HG02943 (cell line): ENCODE results near the gene RAB30.
"Not testable (repeated sequence)": the region's sequence is repeated elsewhere in the genome, so short reads cannot be mapped to it uniquely, and the experiment has no call there.

Experiments
- ATAC-seq: cut with Tn5 transposase; IDR thresholded peaks from one replicate; pipeline ENCODE4 v1.9.1; 2021; ENCODE audit warnings: mild to moderate bottlenecking, low read depth, moderate library complexity; ENCODE audit not compliant: unreplicated experiment

RAB30 gene

DNA sequence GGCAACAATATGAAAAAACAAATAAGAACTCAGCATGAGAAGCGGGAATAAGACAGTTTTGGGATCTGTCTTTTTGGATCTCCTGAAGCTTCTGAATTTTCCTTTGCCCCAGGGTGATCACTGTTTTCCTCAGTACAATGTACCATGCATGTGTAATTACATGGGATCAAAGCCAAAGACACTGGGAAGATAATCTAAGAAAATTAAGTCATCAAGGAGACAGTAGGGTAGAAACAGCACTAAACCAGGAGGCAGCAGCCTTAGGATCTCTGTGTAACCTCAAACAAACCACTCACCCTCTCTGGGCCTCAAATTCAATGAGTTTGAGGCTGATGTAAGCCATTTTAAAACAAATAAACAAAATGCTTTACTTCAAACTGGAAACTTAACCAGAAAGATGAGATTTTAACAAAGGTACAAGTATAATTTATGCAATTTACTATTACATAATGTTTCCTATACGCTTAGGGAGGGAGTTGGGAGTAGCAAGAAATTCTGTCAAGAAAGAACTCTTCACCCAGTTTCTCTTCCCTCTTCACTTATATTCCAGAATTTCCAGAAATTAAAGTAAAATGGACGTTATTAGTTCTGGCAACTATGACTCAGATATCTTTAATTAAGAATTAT is 77.0 kb downstream of the RAB30 start:
- no peak for ATAC-seq

DNA sequence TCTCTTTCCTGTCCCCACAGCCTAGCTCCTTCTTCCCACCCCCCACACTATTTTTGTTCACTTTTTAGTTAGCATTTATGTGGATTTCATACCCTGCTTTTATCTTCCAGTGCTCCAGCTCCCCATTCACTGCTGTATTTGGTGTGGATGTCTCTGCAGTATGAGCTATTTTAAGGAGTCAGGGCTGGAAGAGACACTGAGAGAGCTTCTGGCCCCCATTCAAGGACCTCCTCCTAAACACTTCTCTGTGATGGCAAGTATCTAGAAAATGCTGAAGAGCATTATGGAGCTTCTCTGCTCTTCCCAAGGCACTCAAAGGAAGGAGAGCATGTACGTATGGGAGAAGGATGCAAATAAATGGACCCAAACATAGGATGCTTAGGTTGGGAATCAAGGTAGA is 79.5 kb downstream of the RAB30 start:
- no peak for ATAC-seq

DNA sequence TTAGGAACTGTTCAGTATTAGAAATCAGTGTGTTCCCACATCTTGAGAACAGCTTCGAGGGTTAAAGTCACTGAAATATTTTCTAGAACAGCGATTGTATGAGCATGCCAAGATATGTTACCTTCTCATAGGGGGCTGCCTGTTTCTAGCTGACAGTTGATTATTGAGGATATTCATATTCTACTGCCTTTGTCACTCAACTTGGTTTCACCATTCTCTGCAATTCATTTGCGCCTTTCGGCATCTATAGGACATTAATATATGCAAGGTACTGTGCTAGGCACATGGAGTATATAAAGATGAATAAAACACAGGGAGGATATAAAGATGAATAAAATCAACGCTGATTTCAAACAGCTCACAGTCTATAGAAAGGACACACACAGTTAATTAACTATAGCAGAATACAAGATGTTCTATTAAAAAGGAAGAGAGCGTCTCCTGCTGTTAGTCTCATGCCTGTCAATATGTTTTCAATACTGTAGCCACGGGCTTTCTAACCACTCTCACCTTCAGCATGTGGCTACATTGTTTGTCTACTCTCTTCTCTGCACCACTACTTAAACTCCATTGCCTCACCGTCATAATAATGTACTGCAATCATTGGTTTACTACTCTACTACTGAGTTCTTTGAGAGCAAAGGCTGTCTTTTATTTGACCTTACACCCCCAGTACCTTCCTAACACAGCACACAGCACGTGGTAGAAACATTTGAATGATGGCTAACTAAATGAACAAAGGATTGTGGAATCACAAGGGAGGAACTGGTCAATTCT is 81.9 kb downstream of the RAB30 start:
- ATAC-seq, result no peak

DNA sequence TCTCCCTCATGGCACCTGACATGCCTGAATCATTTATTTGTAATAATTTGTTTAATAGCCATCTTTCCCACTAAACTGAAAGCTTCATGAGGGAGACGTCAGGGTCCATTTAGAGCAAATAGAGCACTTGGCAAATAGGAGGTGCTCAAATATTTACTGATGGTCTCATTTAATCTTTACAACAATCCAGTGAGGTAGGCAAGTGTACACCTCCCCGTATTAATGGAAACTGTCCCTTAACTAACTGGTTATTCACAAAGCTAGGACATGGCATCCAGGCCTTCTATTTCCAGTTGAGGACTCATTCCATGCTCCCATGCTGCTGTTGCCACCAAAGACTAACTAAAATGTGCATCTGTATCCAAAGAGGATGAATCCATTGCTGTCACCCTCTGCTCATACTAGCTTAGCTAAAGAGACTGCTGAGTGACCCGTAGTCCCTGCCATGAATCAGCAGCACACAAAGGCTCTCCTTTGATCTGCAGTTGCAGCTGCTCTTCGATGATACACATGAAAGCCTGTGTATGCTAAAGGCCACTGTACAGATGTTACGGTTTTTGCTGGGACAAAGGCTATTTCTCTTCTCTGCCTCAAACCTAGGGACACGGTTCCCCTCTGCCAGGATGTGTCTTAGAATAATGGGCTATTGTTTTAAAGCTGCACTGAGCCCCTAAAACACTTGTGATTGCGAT is 82.6 kb downstream of the RAB30 start:
- no peak for ATAC-seq

DNA sequence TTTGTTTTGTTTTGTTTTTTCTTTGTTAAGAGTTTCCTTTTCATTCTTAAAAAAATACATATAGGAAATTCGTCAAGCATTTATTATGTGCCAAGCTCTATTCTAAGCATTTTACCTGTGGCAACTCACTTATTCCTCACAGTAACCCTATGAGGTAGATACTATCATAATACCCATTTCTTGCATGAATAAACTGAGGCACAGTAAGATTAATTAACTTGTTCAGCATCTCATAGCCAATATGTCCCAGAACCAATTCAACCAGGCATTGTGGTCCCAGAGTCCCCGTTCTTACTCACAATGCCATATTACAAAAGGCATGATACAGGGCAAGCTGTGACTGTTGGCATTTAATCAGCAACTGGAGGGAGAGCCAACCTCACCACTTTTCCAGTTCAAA is 83.7 kb downstream of the RAB30 start:
- ATAC-seq, result no peak

DNA sequence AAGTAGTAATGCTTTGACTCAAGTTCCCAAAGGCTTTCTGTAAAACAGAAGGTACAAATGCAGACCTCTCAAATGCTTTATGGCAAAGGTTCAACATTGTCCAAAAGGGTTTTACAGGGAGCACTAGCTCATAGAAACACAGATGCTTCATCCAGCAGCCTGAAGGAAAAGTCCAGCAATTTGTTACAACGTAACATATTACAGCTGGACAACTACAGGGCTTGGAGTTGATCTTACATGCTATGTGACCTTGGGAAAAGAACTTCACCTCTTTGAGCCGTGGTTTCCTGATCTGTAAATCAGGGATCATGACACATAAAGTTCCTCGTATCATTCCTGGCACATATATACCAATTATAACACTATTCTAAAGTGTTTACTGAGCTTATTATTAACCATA is 85.3 kb downstream of the RAB30 start:
- no peak for ATAC-seq

DNA sequence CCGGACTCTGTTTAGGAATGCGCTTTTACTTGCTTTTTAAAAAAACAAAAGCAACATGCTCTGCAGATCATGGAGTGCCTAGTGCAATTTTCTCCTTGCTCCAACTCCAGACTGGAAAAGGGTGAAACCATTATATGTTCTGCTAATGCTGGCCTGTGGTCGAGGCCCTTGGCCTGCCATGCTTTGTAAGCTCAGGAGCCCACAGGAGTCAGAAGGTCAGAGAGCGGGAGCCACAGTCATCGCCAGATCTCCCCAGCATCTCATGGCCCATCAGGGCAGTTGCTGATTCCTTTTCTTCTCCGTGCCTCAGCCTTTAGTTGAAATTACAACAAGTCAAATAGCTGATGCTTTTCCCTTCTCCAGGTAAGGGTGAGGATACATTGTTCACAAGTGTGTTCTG is 89.8 kb downstream of the RAB30 start:
- ATAC-seq, result no peak

DNA sequence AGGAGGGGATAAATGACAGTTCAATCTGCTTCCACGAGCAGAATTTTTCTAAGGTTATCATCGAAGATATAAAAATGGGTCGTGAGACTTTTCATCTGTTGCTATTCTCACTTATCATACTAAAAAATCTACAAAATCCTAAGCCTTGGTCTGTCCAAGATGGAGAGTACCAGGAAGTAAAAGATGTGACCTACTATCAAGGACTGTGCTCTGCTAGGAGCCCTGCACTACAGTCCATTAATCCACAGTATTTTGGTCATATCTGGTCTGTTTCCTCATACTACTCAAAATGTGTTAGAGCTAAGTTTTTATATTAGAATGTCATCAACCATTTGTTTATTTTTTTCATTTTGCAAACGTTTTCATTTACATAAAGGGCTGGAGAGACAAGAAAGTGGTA is 90.8 kb downstream of the RAB30 start:
- ATAC-seq, result no peak

DNA sequence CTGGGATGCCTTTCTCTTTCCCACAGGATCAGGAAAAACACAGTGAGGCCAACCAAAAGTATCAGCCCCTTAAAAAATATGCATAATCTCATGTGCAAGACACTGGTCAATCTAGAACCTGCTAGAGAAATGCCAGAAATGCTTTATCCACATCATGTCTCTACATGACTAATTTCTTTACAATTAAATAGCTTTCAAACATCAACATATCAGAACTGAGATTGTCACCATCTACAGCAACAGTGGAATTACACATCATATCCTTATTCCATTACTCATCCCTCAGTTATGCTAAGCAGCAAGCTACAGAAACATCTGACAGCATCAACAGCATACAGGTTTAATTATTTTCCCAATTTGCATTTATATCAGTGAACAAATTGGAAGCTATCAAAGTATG is 91.4 kb downstream of the RAB30 start:
- no peak for ATAC-seq

DNA sequence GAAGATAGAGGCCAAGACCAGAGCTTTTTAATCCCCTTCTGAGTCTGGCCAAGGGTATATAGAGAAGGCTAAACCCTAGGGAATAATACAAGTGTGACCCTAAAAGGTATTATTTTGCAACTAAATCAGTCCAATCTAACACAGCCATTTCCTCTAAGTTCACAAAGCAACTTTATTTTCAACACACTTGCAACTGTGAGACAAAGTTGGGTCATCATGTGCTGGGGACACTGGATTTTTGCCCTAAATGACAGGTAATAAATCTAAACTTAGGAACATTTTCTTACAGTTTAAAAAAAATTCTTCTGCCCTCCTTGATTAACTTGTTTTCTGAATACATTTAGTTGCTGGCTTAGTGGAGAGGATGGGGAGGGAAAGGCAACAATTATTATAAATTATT is 91.9 kb downstream of the RAB30 start:
- ATAC-seq, result no peak

DNA sequence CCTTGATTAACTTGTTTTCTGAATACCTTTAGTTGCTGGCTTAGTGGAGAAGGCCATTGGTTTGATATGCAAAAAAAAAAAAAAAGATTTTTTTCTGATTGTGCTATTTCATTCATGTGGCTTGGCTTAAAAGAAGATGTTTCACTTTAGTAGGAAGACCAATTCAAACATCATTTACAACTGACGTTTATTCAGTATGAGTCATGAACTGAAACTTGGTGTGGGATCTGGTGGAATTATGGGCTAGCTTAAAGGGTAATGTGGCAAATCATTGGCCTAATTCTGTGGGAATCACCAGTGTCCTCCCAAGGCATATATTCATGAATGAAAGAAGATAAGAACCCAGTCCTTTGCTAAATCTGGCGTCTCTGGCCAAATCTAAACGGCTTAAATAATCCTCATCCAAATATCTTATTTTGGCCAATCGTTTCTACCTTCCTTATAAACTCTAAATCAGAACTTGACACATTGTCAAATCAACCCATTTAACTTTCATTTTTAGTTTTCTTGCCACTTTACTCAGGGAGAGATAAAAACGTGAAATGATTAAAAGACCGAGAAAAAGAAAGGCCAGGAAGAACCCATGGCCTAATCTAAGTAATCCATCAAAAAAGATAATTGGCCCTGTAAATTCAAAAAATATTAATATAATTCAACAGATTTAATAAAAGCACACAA is 93.1 kb downstream of the RAB30 start:
- no peak for ATAC-seq

DNA sequence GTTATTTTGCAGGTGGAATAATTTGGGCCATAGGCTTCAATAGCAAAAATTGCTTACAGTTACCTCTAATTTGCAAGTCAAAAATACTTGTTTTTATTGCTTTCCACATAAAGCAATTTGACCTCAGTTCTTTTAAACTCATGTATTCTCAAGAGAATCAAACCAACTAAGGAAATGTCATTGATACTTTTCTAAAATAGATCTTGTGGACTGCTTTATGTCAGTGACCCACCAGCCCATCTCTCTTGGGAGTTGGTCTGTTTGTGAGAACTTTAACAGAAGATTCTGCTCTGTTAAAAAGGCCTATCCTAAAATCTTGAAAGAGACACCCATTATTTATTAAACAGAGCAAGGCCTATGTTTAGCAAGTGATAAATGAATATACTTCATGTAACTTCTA is 94.9 kb downstream of the RAB30 start:
- no peak for ATAC-seq

DNA sequence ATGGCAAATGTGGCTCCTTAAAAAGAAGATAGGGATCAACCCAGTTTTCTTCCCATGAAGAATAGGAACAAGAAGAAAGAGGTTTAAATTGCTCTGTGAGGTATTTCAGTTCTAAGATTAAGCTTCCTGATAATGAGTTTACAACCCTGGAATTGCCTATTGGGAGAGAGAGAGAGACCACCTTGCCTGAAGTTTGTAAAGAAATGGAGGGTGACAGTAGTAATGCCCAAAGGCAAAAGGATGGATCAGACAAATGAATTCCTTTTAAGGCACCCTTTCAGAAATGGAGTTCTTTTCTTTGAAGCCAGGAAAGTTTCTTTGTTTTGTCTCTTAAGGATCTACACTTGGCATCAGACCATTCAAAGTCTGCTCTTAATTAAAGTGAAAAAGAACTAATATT is 95.8 kb downstream of the RAB30 start:
- no peak for ATAC-seq

DNA sequence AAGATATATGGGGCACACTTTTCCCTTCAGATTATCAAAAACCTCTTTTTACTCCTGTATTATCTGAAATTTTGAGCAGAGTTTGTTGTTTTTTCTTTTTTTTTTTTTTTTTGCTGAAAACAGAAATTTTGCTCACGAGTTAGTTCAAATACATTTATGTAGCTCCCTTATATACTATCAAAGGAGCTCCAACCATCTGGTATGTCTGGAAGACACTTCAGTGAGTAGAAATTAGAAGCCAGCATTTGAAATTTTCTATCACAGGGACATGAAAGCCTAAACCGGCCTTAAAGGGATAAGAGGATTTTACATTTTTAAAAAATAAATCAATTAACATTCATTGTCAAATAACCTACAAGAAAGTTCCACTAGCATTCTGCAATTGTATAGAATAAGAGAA is 96.8 kb downstream of the RAB30 start:
- no peak for ATAC-seq

DNA sequence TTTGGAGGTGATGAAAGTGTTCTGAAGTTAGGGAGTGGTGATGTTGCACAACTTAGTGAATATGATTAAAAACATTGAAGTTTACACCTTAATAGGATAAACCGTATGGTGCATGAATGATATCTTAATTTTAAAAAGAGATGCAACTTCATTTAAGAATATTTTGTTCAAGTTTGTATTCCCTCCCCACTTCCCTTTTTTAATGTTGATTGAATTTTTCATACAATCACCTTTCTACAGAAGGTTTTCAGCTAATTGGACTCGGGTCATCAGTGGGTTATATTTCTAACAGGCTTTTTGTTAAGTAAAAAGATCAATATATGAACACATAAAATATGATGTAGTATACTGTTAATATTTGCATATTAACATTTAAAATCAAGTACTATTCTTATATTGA is 97.6 kb downstream of the RAB30 start:
- no peak for ATAC-seq

DNA sequence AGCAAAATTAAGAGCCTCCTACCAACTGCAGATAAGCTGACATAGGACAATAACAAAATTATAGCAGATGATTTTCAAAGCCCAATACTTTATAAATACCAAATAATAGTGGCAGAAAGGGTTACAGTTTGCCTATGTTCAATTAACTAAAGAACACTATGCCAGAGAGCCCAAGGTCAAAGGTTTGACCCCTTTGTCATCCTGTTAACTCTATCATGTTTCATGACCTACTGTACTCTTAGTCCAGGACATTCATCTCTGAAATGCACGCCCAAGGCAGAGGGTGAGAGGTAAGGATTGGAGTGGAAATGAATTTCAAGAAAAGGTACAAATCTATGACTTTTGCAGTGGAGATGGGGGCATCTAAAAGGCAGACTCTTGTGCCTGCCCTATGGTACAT is 99.6 kb downstream of the RAB30 start:
- ATAC-seq, result no peak

DNA sequence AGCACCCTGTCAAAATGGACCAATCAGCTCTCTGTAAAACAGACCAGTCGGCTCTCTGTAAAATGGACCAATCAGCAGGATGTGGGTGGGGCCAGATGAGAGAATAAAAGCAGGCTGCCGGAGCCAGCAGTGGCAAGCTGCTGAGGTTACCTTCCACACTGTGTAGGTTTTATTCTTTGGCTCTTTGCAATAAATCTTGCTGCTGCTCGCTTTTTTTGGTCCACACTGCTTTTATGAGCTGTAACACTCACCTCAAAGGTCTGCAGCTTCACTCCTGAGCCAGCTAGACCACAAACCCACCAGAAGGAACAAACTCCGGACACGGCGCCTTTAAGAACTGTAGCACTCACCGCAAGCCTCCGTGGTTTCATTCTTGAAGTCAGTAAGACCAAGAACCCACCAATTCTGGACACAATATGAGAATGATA is 100.2 kb downstream of the RAB30 start:
- not testable (repeated sequence) for ATAC-seq

DNA sequence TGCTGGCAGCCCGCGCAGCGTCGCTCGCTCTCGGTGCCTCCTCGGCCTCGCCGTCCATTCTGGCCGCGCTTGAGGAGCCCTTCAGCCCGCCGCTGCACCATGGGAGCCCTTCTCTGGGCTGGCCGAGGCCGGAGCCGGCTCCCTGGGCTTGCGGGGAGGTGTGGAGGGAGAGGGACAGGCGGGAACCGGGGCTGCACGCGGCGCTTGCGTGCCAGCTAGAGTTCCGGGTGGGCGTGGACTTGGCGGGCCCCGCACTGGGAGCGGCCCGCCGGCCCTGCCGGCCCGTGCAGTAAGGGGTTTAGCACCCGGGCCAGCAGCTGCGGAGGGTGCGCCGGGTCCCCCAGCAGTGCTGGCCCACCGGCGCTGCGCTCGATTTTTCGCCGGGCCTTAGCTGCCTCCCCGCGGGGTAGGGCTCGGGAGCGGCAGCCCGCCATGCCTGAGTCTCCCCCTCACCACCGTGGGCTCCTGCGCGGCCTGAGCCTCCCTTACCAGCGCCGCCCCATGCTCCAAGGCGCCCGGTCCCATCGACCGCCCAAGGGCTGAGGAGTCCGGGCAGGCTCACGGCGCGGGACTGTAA is 101.1 kb downstream of the RAB30 start:
- ATAC-seq, result not testable (repeated sequence)

DNA sequence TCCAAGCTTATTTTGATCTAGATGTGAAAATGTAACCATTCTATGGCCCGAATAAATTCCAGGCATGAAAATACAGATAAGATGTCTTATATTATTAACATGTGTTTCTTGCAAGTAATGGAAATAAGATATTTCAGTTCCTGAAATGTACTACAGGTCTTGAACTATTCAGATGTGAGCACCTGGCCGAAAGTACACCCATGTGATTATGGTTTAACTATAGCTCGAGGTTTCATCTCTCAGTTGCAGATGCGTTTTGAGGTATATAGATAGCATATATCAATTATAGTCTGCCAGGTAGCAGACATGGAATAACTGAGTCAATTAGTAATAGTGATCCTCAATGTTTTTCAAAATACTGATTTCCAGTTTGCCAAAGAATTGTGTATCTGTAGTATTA is 101.9 kb downstream of the RAB30 start:
- ATAC-seq, result peak; percentile 87

DNA sequence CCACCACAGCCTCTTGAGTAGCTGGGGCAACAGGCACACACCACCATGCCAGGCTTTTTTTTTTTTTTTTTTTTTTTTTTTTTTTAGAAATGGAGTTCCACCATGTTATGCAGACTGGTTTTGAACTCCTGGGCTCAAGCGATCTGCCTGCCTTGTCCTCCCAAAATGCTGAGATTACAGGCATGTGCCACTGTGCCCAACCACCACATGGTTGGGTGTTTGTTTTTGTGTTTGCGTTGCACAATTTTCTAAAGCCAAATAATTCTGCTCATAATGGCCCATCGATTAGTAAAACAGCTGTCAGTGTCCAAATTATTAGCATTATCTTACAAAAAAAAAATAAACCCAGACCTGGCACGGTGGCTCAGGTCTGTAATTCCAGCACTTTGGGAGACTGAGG is 104.3 kb downstream of the RAB30 start:
- no peak for ATAC-seq

DNA sequence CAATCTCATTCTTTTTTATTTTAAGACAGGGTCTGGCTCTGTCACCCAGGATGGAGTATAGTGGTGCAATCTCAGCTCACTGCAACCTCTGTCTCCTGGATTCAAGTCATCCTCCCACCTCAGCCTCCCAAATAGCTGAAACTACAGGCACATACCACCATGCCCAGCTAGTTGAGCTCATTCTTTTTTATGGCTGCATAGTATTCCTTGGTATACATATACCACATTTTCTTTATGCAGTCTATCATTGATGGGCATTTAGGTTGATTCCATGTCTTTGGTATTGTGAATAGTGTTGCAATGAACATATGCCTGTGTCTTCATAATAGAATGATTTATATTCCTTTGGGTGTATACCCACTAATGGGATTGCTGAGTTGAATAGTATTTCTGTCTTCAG is 109.7 kb downstream of the RAB30 start:
- ATAC-seq, result not testable (repeated sequence)
